OCI-LY1 (cell line): ENCODE results near the gene ENTREP3.
A peak's percentile ranks its signal among the peaks of the same experiment; 100 is the strongest.

ENCODE experiments used
- CTCF ChIP-seq: fragments of 200-600 bp; sonication (generic), shearing (Covaris generic); IDR thresholded peaks from 2 replicates; pipeline ENCODE4 v1.5.1; 2017; ENCODE audit warnings: mild to moderate bottlenecking, antibody characterized with exemption, low read length, moderate library complexity, mixed read lengths
- EZH2 ChIP-seq: fragments of 200-600 bp; sonication (generic), shearing (Covaris generic); IDR thresholded peaks from 2 replicates; pipeline ENCODE4 v1.8.0; 2017; ENCODE audit warnings: borderline replicate concordance, mixed run types, mild to moderate bottlenecking, antibody characterized with exemption, low read length, moderate library complexity, mixed read lengths

GRCh38 chr1:155206891-155207805, 48.1 kb downstream of the ENTREP3 start:
- TF ChIP-seq CTCF (peak; percentile 86), EZH2 (no peak)
